ENCODE data around the gene ZNF750. TPM values are rescaled to one million over a fixed set of nuclear protein-coding genes. Genes with fewer than 3 reads are reported as not detected.

The ZNF750 gene
- not detected for total RNA-seq

DNA sequence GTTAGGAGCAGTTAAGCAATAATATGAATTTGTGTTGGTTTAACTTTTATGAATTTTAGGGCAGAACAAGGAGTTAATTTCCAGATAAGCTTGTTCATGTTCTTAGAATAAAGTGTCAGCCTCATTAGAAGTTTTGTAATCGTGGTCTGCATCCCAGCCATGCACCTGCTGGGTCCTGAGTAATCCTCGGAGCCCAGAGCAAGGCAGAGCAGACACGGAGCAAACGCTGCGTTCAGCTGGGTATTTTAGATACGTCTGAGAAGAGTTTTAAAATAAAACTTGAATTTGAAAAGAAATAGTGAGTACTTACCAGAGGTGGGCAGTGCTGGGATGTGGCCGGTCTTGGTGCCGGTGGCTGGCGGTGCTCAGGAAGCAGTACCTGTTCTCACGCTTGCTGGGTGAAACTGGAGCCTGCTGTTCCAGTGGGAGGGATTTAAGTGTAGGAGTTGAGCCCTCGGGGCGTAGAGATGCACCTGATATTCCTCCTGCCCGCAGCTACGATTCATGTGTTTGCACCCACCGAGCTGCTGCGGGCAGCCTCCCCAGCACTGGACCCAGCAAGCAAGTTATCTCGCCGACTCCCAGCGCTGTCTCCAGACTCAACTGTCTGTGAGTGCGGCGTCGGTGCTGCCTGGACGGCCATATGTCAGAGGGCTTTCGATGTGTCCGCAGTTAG is at the start of gene ZNF750:
Gene ZNF750 (minus strand): TSS at position 406 of the 676 bp plus-strand sequence. CDS start 7,568 bp downstream, outside the sequence.
- Mint-ChIP-seq H3K4me1 (ENCODE audit: low read depth) (peaks cover 13% of the 10 kb centered on the region), H3K4me3 (no peak within 1 kb of the TSS), H3K27me3 (ENCODE audit: low read depth) (no peaks in the 10 kb centered on the region), H3K27ac (no peak within 1 kb of the TSS), H3K36me3 (ENCODE audit: insufficient read depth in 2 of 2) (no peaks in the 10 kb centered on the region), H3K9me3 (no peaks in the 10 kb centered on the region)
- no peak for DNase-seq
- no peak for ATAC-seq (replicated peaks in 1 of 2)

DNA sequence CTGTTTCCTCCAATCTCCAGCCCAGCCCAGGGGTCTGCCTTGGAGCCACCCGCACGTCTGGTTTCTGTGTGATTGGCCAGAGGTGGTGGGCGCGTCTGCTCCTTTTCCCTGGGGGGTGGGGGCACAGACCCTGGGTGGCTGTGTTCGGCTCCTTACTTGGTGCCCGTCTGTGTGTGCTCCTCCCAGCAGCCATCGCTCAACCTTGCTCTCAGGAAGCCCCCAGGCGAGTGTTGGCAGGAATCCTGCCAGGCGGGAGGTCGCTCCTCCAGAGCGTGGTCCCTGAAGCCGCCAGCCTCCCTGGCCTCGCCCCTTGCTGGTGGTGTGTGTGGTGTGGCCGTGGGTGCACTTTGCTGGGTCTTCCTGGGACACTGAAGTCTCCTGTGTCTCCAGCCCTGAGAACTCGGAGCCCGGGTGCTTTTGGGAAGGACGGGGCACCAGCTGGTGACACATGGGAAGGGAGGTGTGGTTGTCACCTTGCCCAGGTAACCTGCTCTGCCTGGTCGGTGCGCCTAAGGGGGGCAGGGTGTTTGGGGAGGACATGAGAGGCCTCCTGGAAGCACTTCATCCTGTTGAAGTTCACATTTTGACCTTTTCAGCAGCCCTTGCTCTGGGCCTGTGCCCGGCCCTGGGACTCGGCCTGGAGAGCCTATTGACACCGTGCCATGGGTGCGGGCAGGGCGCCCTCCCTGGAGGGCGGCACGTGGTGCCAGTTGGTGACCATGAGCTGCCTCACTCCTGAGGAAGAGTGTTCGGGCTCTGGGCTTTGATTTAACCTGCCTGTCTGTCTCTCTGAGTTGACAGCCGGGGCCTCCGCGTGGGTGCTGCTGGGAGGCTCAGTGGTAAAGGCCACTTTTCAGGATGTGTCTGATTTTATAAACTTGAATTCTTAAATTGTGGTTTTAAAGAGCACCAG is 49.0 kb upstream of the ZNF750 start:
- Mint-ChIP-seq H3K4me3 (no peak overlapping the region), H3K9me3 (no peaks in the 10 kb centered on the region), H3K4me1 (ENCODE audit: low read depth) (peaks cover 51% of the 10 kb centered on the region), H3K36me3 (ENCODE audit: insufficient read depth in 2 of 2) (peaks cover under 1 to 3% of the 10 kb centered on the region in 2 donors), H3K27ac (peak overlapping the region; percentile 12), H3K27me3 (ENCODE audit: low read depth) (no peaks in the 10 kb centered on the region)
- ATAC-seq (replicated peaks in 1 of 2), result no peak
- DNase-seq, result no peak

DNA sequence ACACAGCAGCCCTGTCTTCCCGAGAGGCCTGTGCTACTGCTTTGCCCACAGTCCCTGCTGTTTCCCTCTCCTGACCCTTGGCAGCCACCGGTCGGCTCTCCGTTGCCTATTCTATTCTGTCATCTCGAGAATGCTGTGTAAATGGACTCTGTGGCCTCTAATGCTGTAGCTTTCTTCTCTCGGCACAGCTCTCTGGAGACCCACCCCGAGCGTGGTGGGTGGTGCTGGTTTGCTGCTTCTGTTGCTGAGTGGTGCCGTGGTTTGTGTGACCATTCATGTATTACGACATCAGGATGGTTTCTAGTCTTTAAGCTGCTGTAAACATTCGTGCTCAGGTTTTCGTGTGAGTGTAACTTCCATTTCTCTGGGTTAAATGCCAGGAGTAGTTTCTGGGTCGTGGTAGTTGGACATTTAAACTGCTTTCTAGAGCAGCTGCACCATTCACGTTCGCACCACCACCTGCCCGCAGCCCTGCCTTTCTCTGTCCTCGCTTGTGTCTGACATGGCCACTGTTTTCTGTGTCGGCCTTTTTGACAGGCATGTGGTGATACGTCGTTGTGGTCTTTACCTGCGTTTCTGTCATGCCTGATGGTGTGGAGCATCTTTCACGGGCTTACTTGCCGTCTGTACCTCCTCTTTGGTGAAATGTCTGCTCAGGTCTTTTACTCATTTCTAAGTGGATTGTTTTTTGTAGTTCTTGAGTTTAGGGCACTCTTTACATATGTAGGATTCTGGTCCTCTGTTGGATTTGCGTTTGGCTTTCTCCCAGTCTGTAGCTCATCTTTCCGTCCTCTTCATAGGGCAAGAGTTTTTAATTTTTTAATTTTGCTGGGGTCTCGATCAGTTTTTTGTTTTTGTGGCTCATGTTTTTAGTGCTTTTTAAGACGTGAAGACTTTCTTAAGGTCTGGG is 47.7 kb upstream of the ZNF750 start:
- H3K27ac Mint-ChIP-seq, result peak overlapping the region; percentile 12
- ATAC-seq (replicated peaks in 1 of 2), result no peak
- peaks cover 51% of the 10 kb centered on the region for H3K4me1 Mint-ChIP-seq (ENCODE audit: low read depth)
- DNase-seq, result peak in 1 of 2 donors; percentile 23
- peak overlapping the region; percentile 6 to 34 for H3K4me3 Mint-ChIP-seq
- peaks cover 0 to 5% of the 10 kb centered on the region in 2 donors for H3K36me3 Mint-ChIP-seq (ENCODE audit: insufficient read depth in 2 of 2)
- H3K27me3 Mint-ChIP-seq (ENCODE audit: low read depth), result no peaks in the 10 kb centered on the region
- no peaks in the 10 kb centered on the region for H3K9me3 Mint-ChIP-seq

DNA sequence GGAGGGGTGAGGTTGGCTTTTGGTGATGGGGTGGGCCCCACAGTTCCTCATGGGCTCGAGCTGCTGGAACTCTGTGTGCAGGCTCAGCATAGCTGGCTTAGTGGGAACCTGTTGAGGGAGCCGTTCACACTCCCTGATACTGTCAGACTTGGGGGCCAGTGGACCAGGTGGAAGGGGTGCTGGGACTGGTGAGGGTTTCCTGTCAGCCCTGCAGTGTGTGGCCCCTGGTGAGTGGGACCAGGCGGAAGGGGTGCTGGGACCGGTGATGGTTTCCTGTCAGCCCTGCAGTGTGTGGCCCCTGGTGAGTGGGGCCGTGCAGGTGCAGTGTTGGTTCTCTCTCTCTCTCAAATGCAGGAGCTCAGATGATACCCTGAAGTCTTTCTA is 45.1 kb upstream of the ZNF750 start:
- peak; percentile 50 to 71 for ATAC-seq (replicated peaks in 1 of 2)
- Mint-ChIP-seq H3K4me1 (ENCODE audit: low read depth) (peaks cover 60% of the 10 kb centered on the region), H3K4me3 (peak overlapping the region; percentile 70 to 90), H3K27me3 (ENCODE audit: low read depth) (no peaks in the 10 kb centered on the region), H3K36me3 (ENCODE audit: insufficient read depth in 2 of 2) (peaks cover 0 to 5% of the 10 kb centered on the region in 2 donors), H3K27ac (peak overlapping the region; percentile 92), H3K9me3 (no peaks in the 10 kb centered on the region)
- peak; percentile 36 to 52 for DNase-seq

DNA sequence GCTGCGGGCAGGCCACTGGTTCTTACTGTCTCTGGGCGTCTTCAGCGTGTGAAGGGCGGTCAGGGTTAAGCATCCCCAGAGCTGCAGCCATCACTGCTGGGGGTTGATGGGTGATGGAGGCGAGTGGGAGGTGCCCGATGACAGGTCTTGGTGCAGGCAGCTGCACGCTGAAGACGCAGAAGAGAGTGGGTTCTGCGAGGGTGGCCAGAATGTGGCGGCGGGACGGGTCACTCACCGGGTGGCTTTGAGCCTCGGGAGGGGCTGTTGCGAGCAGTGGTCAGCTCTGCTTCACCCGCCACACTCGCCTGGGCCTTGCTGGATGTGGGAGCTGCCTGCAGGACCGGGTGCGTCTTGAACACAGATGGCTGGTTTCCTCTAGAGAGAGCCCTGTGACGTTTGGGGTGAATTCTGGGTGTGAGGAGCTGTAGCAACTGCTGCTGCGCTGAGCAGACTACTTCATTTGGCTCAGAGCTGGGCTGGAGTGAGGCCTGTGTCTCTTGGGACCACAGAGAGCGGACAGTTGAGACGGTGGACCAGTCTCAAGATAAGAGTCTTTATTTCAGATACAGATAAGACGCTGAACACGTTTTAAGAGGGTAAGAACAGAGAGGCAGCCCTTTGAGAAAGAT is 44.6 kb upstream of the ZNF750 start:
- H3K4me3 Mint-ChIP-seq, result peak overlapping the region; percentile 70 to 90
- H3K4me1 Mint-ChIP-seq (ENCODE audit: low read depth), result peaks cover 63% of the 10 kb centered on the region
- ATAC-seq (replicated peaks in 1 of 2) (no peak), DNase-seq (no peak)
- no peaks in the 10 kb centered on the region for H3K9me3 Mint-ChIP-seq
- H3K36me3 Mint-ChIP-seq (ENCODE audit: insufficient read depth in 2 of 2), result peaks cover 0 to 5% of the 10 kb centered on the region in 2 donors
- H3K27me3 Mint-ChIP-seq (ENCODE audit: low read depth), result no peaks in the 10 kb centered on the region
- H3K27ac Mint-ChIP-seq, result peak overlapping the region; percentile 92

DNA sequence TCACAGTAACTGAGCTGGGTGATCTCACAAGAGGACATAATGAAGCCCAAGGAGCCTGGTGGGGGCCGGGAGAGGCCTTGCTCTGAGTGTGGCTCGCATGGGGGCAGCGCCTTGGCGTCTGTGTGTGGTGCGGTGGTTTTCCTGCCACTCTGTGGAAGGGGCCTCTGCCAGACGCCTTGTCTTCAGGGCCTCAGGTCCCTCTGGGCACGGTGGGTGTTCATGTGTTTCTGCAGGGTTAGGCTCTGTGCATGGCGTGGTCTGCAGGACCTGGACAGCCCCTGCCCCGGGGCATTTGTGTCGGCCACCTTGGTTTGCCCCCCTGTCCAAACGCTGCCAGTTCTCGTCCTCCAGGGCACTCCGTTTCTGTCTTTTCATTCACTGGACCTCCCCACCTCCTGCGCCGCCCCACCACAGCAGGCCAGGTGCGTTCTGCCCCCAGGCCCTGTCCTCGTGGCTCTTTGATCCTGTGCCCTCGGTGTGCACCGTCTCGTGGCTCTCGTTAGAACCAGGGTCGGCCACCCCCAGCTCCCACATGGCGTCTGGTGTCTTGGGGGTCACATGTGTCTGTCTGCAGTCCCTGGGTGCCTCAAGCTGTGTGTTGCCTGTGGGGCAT is 43.7 kb upstream of the ZNF750 start:
- H3K27ac Mint-ChIP-seq, result no peak overlapping the region
- no peak for ATAC-seq (replicated peaks in 1 of 2)
- no peaks in the 10 kb centered on the region for H3K9me3 Mint-ChIP-seq
- H3K36me3 Mint-ChIP-seq (ENCODE audit: insufficient read depth in 2 of 2), result peaks cover 0 to 5% of the 10 kb centered on the region in 2 donors
- DNase-seq, result no peak
- H3K27me3 Mint-ChIP-seq (ENCODE audit: low read depth), result no peaks in the 10 kb centered on the region
- peak overlapping the region; percentile 78 to 90 for H3K4me3 Mint-ChIP-seq
- H3K4me1 Mint-ChIP-seq (ENCODE audit: low read depth), result peaks cover 73% of the 10 kb centered on the region

DNA sequence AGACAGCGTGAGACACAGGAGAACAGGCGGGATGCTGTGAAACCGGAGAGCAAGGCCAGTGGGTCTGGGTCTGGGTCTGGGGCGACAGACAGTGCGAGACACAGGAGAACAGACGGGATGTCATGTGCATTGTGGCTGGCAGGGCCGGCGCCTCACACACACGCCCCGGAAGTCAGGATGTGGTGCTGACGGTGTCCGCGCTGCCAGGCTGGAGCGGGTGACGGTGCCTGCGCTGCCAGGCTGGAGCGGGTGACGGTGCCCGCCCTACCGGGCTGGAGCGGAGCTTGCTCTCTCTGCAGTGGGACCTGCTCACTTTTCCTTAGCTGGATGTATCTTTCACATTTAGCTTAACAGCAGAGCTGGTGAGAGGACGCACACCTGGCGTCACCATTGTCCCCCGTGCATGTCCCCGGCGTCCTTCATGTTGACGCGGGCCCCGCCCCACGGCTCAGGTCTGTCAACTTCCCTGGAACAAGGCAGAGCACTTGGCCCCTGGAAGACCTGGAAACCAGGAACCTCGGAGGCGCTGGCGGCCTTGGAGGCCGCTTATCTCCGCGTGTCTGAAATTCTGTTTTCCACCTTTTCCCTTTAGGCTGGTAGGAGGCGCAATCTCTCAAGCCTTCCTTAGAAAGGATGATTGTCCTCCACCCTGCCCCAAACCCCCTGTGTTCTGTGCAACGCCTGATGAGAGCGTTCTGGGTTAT is 43.0 kb upstream of the ZNF750 start:
- peak; percentile 90 to 93 for ATAC-seq (replicated peaks in 1 of 2)
- no peaks in the 10 kb centered on the region for H3K9me3 Mint-ChIP-seq
- peaks cover 0 to 9% of the 10 kb centered on the region in 2 donors for H3K36me3 Mint-ChIP-seq (ENCODE audit: insufficient read depth in 2 of 2)
- H3K4me1 Mint-ChIP-seq (ENCODE audit: low read depth), result peaks cover 79% of the 10 kb centered on the region
- H3K4me3 Mint-ChIP-seq, result peak overlapping the region; percentile 78 to 90
- DNase-seq, result peak; percentile 79 to 83
- H3K27me3 Mint-ChIP-seq (ENCODE audit: low read depth), result no peaks in the 10 kb centered on the region
- peak overlapping the region; percentile 69 for H3K27ac Mint-ChIP-seq

DNA sequence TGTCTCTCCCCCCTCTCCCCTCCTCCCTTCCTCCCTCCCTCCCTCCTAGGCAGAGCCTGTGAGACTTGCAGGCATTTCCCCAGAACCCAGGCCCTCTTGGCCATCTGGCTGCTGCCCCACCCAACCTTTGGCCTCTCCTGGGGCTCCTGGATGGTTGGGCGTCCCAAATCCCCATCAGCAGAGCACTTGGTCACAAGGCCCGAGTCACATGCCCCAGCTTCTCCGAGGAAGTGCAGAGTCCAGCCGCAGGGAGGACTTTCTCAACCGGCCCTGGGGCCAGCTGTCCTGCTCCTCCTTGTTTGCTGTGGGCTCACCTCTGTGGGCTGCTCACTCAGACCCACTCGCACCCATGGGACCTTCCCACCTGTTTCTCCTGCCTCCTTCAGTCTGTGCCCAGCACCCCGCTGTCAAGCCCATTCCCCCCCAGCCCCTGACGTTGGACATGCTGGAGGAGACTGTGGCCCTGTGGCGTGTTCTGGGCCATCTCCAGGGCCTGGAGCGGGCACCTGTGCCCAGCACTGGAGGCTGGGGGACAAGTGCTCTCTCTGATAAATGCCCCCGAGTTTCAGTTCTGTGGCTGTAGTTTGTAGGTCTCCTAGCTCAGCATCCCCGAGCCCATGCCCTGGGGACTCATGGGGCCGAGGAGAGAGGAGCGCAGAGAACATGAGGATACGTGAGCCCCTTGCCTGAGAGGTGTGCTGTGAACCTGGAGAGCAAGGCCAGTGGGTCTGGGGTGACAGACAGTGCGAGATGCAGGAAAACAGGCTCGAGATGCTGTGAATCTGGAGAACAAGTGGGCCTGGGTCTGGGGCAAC is 42.3 kb upstream of the ZNF750 start:
- Mint-ChIP-seq H3K36me3 (ENCODE audit: insufficient read depth in 2 of 2) (peaks cover 0 to 6% of the 10 kb centered on the region in 2 donors), H3K9me3 (no peaks in the 10 kb centered on the region), H3K4me1 (ENCODE audit: low read depth) (peaks cover 79% of the 10 kb centered on the region), H3K27ac (peak overlapping the region; percentile 69), H3K27me3 (ENCODE audit: low read depth) (no peaks in the 10 kb centered on the region), H3K4me3 (peak overlapping the region; percentile 78 to 90)
- DNase-seq, result no peak
- no peak for ATAC-seq (replicated peaks in 1 of 2)

DNA sequence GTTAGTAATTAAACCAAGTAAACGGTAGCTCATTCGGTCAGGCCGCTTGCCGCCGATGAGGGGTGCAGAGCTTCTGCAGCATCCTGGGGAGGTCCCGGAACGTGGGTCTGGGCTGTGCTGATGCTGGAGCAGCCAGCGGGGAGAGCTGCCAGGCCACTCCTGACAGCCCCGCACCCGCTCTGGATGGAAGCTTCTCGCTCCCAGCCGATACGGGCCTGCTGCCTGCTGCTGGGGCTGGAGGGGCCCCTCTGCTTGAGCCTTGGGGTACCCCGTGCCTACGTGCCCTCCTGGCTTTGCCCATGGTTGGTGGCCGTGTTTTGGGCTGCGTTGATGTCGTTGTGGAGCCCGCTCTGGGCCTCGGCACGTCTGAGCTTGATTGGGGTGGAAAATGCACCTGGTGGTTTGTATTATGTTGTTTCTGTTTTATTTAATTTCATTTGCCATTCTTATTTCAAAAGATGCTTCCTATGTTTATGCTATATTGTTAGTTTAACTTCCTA is 41.6 kb upstream of the ZNF750 start:
- Mint-ChIP-seq H3K27ac (peak overlapping the region; percentile 27), H3K4me3 (peak overlapping the region in 1 of 2 donors; percentile 38), H3K9me3 (no peaks in the 10 kb centered on the region), H3K4me1 (ENCODE audit: low read depth) (peaks cover 85% of the 10 kb centered on the region), H3K36me3 (ENCODE audit: insufficient read depth in 2 of 2) (peaks cover 0 to 6% of the 10 kb centered on the region in 2 donors), H3K27me3 (ENCODE audit: low read depth) (no peaks in the 10 kb centered on the region)
- no peak for DNase-seq
- ATAC-seq (replicated peaks in 1 of 2), result no peak

DNA sequence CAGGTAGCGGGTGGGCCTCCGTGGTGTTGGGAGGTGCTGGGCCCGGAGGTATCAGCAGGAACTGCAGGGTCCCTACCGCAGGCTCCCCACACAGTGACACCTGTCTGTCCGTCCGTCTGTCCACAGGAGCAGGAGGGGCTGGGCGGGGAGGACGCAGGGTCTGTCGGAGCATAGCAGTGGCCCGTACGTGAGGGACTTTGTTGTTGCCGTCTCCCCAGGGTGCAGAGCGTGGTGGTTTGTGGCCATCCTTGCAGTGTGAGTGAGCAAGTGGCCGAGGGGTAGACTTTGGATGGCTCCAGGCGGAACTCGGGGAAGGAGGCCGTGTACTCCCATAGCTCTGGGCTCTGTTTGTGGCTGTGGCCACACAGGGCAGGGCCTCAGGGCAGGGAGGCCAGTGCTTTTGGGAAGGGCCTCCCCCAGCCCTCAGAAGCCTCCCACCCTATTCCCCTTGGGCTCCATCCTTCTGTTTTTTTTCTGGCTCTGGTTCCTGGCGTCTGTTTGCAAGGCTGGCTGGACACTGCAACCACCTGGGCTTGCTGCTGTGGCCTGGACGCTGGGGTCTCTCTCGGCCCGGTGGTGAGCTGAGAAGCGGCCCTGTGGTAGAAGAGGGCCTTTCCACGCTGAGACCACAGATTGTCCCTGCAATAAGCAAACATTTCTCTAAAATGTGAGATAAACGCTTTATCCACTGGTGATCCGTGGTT is 41.0 kb upstream of the ZNF750 start:
- H3K9me3 Mint-ChIP-seq, result no peaks in the 10 kb centered on the region
- ATAC-seq (replicated peaks in 1 of 2) (no peak), DNase-seq (no peak)
- no peaks in the 10 kb centered on the region for H3K27me3 Mint-ChIP-seq (ENCODE audit: low read depth)
- H3K27ac Mint-ChIP-seq, result no peak overlapping the region
- peaks cover 0 to 6% of the 10 kb centered on the region in 2 donors for H3K36me3 Mint-ChIP-seq (ENCODE audit: insufficient read depth in 2 of 2)
- no peak overlapping the region for H3K4me3 Mint-ChIP-seq
- H3K4me1 Mint-ChIP-seq (ENCODE audit: low read depth), result peaks cover 85% of the 10 kb centered on the region
